SH-SY5Y (cell line): ENCODE data around the gene TPGS1.

Experiments used
- GATA2 ChIP-seq: IDR thresholded peaks from 2 replicates; pipeline ENCODE4 v1.6.1; 2011; ENCODE audit warnings: mild to moderate bottlenecking, low read depth, low read length
- GATA3 ChIP-seq: IDR thresholded peaks from 2 replicates; pipeline ENCODE4 v1.6.1; 2011; ENCODE audit warnings: low read depth, mild to moderate bottlenecking, low read length, moderate library complexity

Gene TPGS1

GRCh38 chr19:484494-484893 is 22.8 kb upstream of the TPGS1 start:
- TF ChIP-seq GATA3 (no peak), GATA2 (no peak)

GRCh38 chr19:485077-485476 is 22.2 kb upstream of the TPGS1 start:
- TF ChIP-seq GATA3 (no peak), GATA2 (no peak)

- TF ChIP-seq GATA2 = no peak
- TF ChIP-seq GATA3 = no peak
Observed at GRCh38 chr19:485583-486236, 21.6 kb upstream of the TPGS1 start.

GRCh38 chr19:488505-489417 is 18.5 kb upstream of the TPGS1 start:
- TF ChIP-seq GATA3 = no peak
- no peak for TF ChIP-seq GATA2

- TF ChIP-seq GATA2 = no peak
- no peak for TF ChIP-seq GATA3
Observed at GRCh38 chr19:489418-490196, 17.7 kb upstream of the TPGS1 start.

- TF ChIP-seq GATA2 = no peak
- TF ChIP-seq GATA3 = no peak
Observed at GRCh38 chr19:491146-491741, 16.1 kb upstream of the TPGS1 start.

- no peak for TF ChIP-seq GATA2
- no peak for TF ChIP-seq GATA3
Observed at GRCh38 chr19:492091-492531, 15.2 kb upstream of the TPGS1 start.

- no peak for TF ChIP-seq GATA2
- no peak for TF ChIP-seq GATA3
Observed at GRCh38 chr19:493391-494170, 13.7 kb upstream of the TPGS1 start.

GRCh38 chr19:494171-495080 is 12.9 kb upstream of the TPGS1 start:
- TF ChIP-seq GATA3 (no peak), GATA2 (no peak)

GRCh38 chr19:495081-495401 is 12.3 kb upstream of the TPGS1 start:
- no peak for TF ChIP-seq GATA2
- TF ChIP-seq GATA3 = no peak

GRCh38 chr19:495402-496111 is 11.7 kb upstream of the TPGS1 start:
- no peak for TF ChIP-seq GATA2
- TF ChIP-seq GATA3 = no peak

GRCh38 chr19:496112-496665 is 11.1 kb upstream of the TPGS1 start, which contains the start of gene MADCAM1:
TSS of gene MADCAM1 (plus strand) at chr19:496486. CDS start at chr19:496500, 14 bp downstream.
- TF ChIP-seq GATA2 = no peak
- TF ChIP-seq GATA3 = no peak
